NCI-H146 (cell line): ENCODE results near the gene TMUB2.

Experiments
- DNase-seq: peaks from one replicate; lab custom pipeline; 2025; lab: John Stamatoyannopoulos, UW

The TMUB2 gene

GRCh38 chr17:44202756-44203155 is 16.0 kb downstream of the TMUB2 start:
- DNase-seq: no peak

- DNase-seq: peak; percentile 72
These were observed 17.1 kb downstream of the TMUB2 start for GRCh38 chr17:44203731-44204440.

DNA sequence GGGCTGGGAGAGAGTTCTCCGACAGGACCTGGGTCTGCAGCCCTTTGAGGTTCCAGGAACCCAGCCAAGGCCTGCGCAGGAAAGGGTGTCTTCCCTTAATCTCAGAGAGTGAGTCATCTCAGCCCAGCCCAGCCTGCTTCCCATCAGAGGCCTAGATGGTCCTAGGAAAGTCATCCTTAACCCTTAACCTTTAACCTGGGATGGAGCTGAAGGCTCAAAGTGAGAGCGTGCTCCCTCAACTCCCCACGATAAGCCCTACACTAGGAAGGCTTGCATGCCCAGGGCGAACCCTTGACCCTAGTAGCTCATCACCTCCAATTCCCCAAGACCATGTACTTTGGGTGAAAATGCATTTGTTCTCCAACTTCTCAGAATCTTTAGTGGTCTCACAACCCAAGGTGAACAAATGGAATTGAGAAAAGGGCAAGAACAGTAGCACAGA is 17.7 kb downstream of the TMUB2 start:
- DNase-seq: no peak

DNA sequence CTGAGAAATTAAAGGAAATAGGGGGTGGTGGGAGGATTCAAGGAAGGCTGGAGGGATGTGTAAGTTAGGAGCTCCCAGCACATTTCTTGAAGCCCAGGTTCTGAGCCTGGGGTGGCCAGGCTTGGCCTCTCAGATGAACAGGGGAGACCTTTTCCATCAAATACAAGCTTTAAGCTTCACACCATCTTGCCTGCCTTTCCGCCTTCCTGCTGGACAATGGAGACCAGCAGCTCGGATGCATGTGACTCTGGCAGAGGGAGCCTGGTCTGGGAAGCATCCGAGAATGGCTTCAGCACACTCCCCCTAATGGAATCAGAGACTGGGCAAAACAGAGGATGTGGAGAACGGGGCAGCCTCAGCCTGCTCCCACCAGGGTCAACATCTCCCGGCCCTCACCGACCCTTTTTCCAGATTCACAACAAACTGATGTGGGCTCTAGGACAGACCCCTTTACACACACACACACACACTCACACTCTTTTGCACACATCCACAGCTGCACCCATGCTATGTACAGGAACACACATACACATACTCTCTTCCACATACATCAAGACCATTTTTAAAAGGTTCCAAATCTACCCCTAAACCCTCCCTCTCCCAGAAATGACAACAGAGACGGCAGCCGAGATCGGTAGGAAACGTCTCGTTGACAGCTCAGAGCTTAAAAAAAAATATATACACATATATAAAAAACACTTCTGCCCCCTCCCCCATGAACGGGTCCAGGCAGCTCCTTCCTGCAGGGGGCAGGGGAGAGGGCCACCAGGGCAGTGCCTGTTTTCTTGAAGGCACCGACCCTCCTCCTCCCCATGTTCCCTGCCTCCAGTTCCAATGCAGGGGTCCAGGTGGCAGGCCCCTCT is 19.4 kb downstream of the TMUB2 start:
- DNase-seq: no peak

DNA sequence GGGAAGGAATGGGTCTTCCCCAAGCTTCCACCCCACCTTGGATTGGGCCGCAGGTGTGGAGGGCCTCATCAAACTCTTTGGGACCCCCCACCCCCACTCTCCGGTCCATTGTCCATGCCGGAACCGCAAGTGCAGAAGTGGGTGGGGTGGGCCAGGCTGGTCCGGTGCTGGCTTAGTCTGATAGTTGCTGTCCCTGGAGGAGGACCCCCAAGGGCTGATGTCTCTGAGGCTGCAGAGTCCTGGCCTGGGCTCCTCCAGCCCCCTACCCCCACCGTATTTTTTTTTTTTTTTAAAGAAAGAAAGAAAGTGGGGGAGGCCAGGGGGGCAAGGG is 20.0 kb downstream of the TMUB2 start:
- no peak for DNase-seq

DNA sequence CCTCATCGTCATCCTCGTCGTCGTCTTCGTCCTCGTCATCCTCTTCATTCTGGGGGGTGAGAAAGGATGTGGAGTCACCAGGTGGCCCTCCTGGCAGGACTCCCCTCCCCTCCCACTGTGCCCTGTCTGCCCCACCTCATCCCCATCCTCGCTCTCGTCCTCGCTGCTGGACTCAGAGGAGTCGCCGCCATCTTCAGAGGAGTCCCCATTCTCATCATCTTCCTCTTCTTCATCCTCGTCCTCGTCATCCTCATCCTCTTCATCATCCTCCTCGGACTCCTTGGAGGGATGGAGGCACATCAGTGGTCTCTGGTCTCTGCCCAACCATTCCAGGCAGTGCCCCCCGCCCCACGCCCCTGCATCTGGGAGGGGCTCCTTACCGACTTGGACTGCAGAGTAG is 20.5 kb downstream of the TMUB2 start:
- no peak for DNase-seq

- DNase-seq: no peak
These were observed 21.0 kb downstream of the TMUB2 start for GRCh38 chr17:44207743-44208142.

DNA sequence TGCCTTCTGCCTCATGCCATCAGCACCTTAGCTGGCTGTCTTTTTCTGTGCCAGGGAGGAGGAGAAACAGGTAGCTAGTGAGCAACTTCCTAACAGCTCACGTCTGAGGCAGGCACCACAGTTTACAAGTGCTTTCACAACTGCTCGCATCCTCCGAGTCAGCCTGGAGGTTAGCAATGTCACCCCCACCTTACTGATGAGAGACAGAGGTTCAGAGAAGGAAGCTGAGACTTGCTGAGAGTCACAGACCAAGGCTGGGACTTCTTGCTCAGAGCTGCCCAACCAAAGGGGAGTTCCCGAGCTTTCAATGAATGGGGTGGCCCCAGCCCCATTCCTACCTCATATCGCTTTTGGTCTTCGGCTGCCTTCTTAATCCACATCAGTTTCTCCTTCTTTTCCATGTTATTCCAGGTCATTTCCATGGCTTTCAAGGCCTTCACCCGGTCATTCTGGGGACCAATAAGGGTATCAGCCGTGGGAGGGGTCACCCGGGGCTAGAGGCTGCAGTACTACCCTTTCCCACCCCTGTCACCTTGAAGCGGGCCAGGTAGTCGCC is 23.1 kb downstream of the TMUB2 start:
- no peak for DNase-seq

- no peak for DNase-seq
These were observed 23.8 kb downstream of the TMUB2 start for GRCh38 chr17:44210342-44211192.

DNA sequence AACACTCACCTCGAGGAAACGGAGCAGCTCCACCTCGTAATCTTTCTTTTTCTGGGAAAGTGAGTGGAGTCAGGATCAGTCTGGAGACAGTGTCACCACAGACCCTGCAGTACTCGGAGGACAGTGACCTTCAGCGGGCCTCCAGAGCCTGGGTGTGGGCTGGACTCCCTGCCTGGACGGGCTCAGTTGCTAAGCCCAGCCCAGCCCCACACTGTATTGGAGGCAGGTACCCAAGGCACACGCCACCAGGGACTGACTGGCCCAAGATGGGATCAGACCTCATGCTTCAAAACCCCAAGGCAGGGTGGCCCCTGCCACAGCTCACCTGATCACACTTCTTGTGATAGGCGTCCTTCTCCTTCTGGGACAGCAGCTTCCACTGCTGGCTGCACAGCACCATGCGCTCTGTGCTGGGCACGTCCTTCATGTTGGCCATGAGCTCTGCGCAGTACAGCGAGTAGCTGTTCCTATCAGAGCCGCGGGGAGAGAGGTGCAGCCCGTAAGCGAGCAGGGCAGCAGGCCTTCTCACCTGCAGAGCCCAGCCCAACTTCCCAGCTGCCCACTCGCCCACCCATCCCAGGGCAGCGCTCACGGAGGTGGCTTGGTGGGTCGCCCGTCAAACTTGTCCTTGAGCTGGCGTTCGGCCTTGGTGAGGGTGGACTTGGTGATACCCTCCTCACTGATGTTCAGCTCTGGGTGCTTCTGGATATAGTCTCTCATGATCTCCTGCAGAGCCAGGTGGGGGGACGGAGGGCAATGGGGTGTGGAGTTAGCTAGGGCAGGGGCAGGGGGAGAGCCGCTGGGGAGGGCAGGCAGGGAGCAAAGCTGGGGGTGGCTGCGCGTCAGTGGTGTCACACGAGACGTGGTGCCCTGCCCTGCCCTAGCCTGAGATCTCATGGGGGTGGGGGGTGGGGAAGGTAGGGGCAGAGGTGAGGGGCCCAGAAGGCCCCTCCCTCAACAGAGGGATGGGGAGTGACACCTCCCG is 24.8 kb downstream of the TMUB2 start:
- no peak for DNase-seq

GRCh38 chr17:44212507-44213402 is 26.0 kb downstream of the TMUB2 start:
- DNase-seq: no peak

DNA sequence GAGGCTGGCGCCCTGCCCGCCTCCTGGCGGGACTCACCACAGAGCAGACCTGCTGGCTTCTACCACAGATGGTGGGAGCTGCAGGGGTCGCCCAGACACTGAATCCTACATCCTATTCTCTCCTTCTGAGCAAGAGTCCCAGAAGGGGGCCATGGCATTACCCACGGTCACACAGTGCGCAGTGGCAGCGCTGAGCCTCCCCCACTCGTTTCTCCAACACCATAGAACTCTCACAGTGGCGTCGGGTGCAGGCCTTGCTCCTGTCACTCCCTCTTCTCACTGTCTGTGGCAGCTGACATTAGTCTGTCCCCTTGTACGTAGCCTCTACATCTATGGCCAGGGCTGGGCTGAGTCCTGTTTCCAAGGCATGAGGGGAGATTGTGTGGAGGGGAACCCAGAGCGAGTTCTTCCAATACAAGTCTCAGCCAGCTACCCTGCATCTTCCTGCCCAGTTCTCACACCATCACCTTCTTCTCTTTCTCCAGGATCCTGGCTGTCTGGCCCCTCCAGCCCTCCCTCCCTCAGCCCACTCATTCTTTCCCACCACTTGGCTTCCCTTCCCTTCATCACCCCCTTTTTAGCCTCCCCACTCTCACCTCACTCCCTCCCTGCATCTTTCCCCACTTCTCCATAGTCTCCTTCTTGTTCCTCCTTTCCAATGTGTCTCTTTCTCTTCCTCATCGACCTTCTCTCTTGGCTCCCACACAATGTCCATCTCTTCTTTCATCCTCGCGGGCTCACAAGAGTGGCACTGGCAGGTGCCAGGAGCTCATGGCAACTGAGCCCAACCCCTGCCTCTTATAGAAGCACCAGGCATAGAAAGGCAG is 26.8 kb downstream of the TMUB2 start:
- no peak for DNase-seq

- no peak for DNase-seq
These were observed 27.4 kb downstream of the TMUB2 start for GRCh38 chr17:44214230-44214494.

GRCh38 chr17:44214896-44215295 is 28.1 kb downstream of the TMUB2 start:
- DNase-seq: no peak

DNA sequence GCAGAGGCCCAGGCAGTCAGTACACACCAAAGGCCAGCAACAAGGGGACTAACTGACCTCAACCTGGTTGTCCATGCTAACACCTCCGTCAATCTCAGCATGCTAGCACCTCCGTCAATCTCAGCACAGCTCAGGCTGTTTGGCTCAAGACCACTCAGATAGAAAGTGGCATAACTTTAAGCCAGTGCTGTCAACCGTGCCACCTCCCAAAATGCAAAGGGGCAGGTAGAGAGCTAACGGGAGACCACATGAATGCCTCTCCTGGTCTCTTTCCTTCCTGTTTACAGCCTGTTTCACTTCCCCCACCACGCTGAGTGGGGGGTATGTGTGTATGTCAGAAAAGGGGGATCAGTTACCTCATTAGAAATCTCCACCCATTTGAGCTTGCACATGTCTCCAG is 29.4 kb downstream of the TMUB2 start:
- DNase-seq: no peak

GRCh38 chr17:44216694-44217093 is 29.9 kb downstream of the TMUB2 start:
- DNase-seq: no peak

DNA sequence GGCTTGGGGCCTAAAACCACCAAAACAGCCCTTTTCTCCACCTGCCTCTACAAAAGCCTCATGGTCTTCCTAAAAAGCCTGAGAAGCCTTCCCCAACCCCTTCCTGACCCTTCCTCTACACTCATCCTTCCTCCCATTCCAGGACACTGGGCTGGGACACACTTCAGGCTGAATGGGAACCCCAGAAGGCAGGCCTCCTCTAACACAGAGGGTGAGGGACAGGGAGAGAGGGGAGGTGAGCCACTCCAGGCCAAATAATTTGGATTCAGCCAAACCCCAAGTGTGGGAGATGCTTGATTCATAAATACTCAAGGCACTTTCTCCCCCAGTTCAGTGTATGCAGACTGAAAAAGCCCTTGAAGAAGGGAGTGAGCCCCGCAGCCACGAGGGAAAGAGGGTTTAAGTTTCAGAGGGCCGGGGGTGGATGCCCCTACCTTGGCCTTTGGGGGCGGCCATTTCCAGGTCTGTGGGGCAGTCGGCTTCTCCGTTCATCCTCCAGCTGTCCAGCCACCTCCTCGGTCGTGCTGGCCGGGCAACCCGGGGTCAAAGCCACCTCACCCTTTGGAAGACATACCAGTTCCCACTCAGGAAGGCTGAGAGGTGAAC is 31.1 kb downstream of the TMUB2 start:
- DNase-seq: no peak

GRCh38 chr17:44218344-44219107 is 31.8 kb downstream of the TMUB2 start:
- peak; percentile 92 for DNase-seq
